Liver (tissue), 9 donors: Measurements from ENCODE around the gene MOV10L1. TPM values are rescaled to one million over a fixed set of nuclear protein-coding genes. Genes with fewer than 3 reads are reported as not detected.

Source experiments
- DNase-seq: peaks from one replicate; pipeline ENCODE4 v3.0.0-alpha.2; 2017; ENCODE audit warnings: low spot score
- H3K27ac ChIP-seq, 2 donors: one replicate each; pipeline ENCODE4 v1.7.0; 2013; ENCODE audit warnings: inconsistent platforms in 2 of 2, low read length in 2 of 2, control low read depth in 1 of 2, low read depth in 1 of 2, mild to moderate bottlenecking in 1 of 2
- H3K27me3 ChIP-seq, 4 donors: one replicate each; pipeline versions ENCODE4 v1.6.1 to v1.7.0; 2013; ENCODE audit warnings: low read length in 3 of 4, inconsistent platforms in 1 of 4, mild to moderate bottlenecking in 1 of 4, moderate library complexity in 1 of 4; ENCODE audit not compliant: control insufficient read depth in 4 of 4, insufficient read depth in 4 of 4
- H3K36me3 ChIP-seq, 4 donors: one replicate each; pipeline versions ENCODE4 v1.6.1 to v1.7.0; 2013; ENCODE audit warnings: low read length in 3 of 4, mild to moderate bottlenecking in 3 of 4, low read depth in 1 of 4, moderate library complexity in 1 of 4; ENCODE audit not compliant: control insufficient read depth in 4 of 4, insufficient read depth in 3 of 4
- H3K4me1 ChIP-seq, 4 donors: one replicate each; pipeline versions ENCODE4 v1.6.1 to v1.7.0; 2013; ENCODE audit warnings: low read length in 3 of 4, mild to moderate bottlenecking in 3 of 4, moderate library complexity in 1 of 4; ENCODE audit not compliant: control insufficient read depth in 4 of 4, insufficient read depth in 4 of 4
- H3K4me3 ChIP-seq, 3 donors: one replicate each; pipeline versions ENCODE4 v1.6.1 to v1.7.0; 2013; ENCODE audit warnings: low read length in 3 of 3, control low read depth in 1 of 3, low read depth in 1 of 3, mild to moderate bottlenecking in 1 of 3
- H3K9ac ChIP-seq, 2 donors: one replicate each; pipeline ENCODE4 v1.7.0; 2013; ENCODE audit warnings: low read length in 2 of 2, mild to moderate bottlenecking in 2 of 2, moderate library complexity in 2 of 2, control low read depth in 1 of 2, low read depth in 1 of 2
- H3K9me3 ChIP-seq, 4 donors: one replicate each; pipeline versions ENCODE4 v1.6.1 to v1.7.0; 2013; ENCODE audit warnings: low read length in 3 of 4; ENCODE audit not compliant: control insufficient read depth in 4 of 4
- ATF3 ChIP-seq: IDR thresholded peaks from 2 replicates; pipeline ENCODE4 v1.6.1; 2016; ENCODE audit warnings: antibody characterized with exemption
- CTCF ChIP-seq: fragments of 150-350 bp; IDR thresholded peaks from 2 replicates; pipeline ENCODE4 v1.5.1; 2017; ENCODE audit warnings: improper control_type of control experiment, low read depth, low read length; ENCODE audit not compliant: missing input control
- GABPA ChIP-seq, 2 donors: IDR thresholded peaks in 1 of 2; conservative IDR thresholded peaks in 1 of 2; 2 replicates each; pipeline ENCODE4 v1.6.1; 2016; ENCODE audit warnings: antibody characterized with exemption in 2 of 2, mild to moderate bottlenecking in 1 of 2, moderate library complexity in 1 of 2
- HNF4A ChIP-seq, 2 donors: conservative IDR thresholded peaks; 2 replicates each; pipeline ENCODE4 v1.6.1; 2016; ENCODE audit warnings: antibody characterized with exemption in 2 of 2, mild to moderate bottlenecking in 2 of 2
- MAX ChIP-seq: IDR thresholded peaks from 2 replicates; pipeline ENCODE4 v1.6.1; 2016; ENCODE audit warnings: antibody characterized with exemption
- RAD21 ChIP-seq, 2 donors: IDR thresholded peaks; 2 replicates each; pipeline ENCODE4 v1.6.1; 2016; ENCODE audit warnings: antibody characterized with exemption in 2 of 2, mild to moderate bottlenecking in 2 of 2
- REST ChIP-seq: IDR thresholded peaks from 2 replicates; pipeline ENCODE4 v1.6.1; 2016; ENCODE audit warnings: antibody characterized with exemption, mild to moderate bottlenecking
- YY1 ChIP-seq: IDR thresholded peaks from 2 replicates; pipeline ENCODE4 v1.6.1; 2016; ENCODE audit warnings: antibody characterized with exemption, mild to moderate bottlenecking
- WGBS: extraction: QIAGEN DNeasy Blood & Tissue Kit; methylation state at CpG from one replicate; pipeline ENCODE4 v1.1.7; 2013; 5-methylcytosine and 5-hydroxymethylcytosine counted together
- polyA plus RNA-seq, 2 donors: library from polyadenylated mRNA; stranded (reverse) in 1 of 2; unstranded in 1 of 2; fragments of 200-250 nt in 1 of 2; fragments of >200 nt in 1 of 2; fragmentation: Nextera tagmentation in 1 of 2; extraction: Ambion mirVana in 1 of 2; gene quantifications; one replicate each; pipeline versions ENCODE4 v1.2.1 to v1.2.3, GENCODE V29; 2013 to 2015
- total RNA-seq, 2 donors: library from RNA; depleted of rRNA; stranded (reverse); fragments of >200 nt; gene quantifications; one replicate each; pipeline ENCODE4 v1.2.3, GENCODE V29; 2014
- donor health status: healthy.
- donor health status: healthy.
- donor health status: healthy.
- donor health status: healthy.
- donor health status: healthy.

Gene MOV10L1
- total and polyA plus RNA-seq, 4 donors, result 0.07 to 0.47 (median 0.17) TPM

GRCh38 chr22:50061824-50062355, 27.9 kb upstream of the MOV10L1 start:
- WGBS, result 81% methylated on average over 17 of the region's 17 CpGs

GRCh38 chr22:50062509-50063135, 27.2 kb upstream of the MOV10L1 start:
- Histone ChIP-seq H3K9me3 (no peaks in the 10 kb centered on the region), H3K27me3 (no peaks in the 10 kb centered on the region), H3K9ac (no peak overlapping the region), H3K36me3 (no peaks in the 10 kb centered on the region), H3K4me1 (peaks cover 0 to 6% (median 0%) of the 10 kb centered on the region in 4 donors), H3K27ac (no peak overlapping the region), H3K4me3 (no peak overlapping the region)
- no peak for TF ChIP-seq RAD21 (IDR thresholded peaks at IDR 0.05)
- TF ChIP-seq MAX, result no peak
- TF ChIP-seq ATF3, result no peak
- no peak for TF ChIP-seq CTCF
- no peak for TF ChIP-seq GABPA (IDR thresholded peaks at IDR 0.05 in 1 of 2, conservative IDR thresholded peaks at IDR 0.05 in 1 of 2)
- no peak for TF ChIP-seq YY1
- 93% methylated on average over 19 of the region's 19 CpGs for WGBS
- DNase-seq, result no peak

More at GRCh38 chr22:50061824-50062355, 27.9 kb upstream of the MOV10L1 start:
- peaks cover 0 to 6% (median 0%) of the 10 kb centered on the region in 4 donors for H3K4me1 ChIP-seq
- no peaks in the 10 kb centered on the region for H3K9me3 ChIP-seq
- no peak for DNase-seq
- peaks cover 0 to 2% (median 0%) of the 10 kb centered on the region in 4 donors for H3K27me3 ChIP-seq
- no peak overlapping the region for H3K27ac ChIP-seq
- TF ChIP-seq HNF4A (conservative IDR thresholded peaks at IDR 0.05), result no peak
- TF ChIP-seq GABPA (IDR thresholded peaks at IDR 0.05 in 1 of 2, conservative IDR thresholded peaks at IDR 0.05 in 1 of 2), result no peak
- no peak for TF ChIP-seq REST
- no peak overlapping the region for H3K4me3 ChIP-seq
- H3K36me3 ChIP-seq, result no peaks in the 10 kb centered on the region
- no peak overlapping the region for H3K9ac ChIP-seq
